Mesangial cell (primary cell): Measurements from ENCODE around the gene RNF224. TPM values are rescaled to one million over a fixed set of nuclear protein-coding genes. Genes with fewer than 3 reads are reported as not detected.

Experiments used
- total RNA-seq: library from RNA; depleted of rRNA; stranded (reverse); fragments of >200 nt; gene quantifications from 2 replicates; pipeline ENCODE4 v1.2.3, GENCODE V29; 2015

RNF224 gene
- total RNA-seq, 1 donor from 2014 or later: 0.25 TPM

Other genes with a start within 250 kb of the RNF224 start
- 4.2 and 463 TPM in 2 replicates for gene PTGDS, start 250.0 kb upstream of the RNF224 start, total RNA-seq
- gene LCNL1, start 244.5 kb upstream of the RNF224 start, total RNA-seq: 2.5 TPM in 1 of 2 replicates, not detected in the other
- 49.2 and 65.2 TPM in 2 replicates for gene PAXX, start 235.1 kb upstream of the RNF224 start, total RNA-seq
- gene CLIC3, start 230.9 kb upstream of the RNF224 start, total RNA-seq: 16.5 and 47.4 TPM in 2 replicates
- gene ABCA2, start 199.3 kb upstream of the RNF224 start, total RNA-seq: 7.7 and 44.4 TPM in 2 replicates
- not detected in 2 replicates for gene FUT7, start 195.4 kb upstream of the RNF224 start, total RNA-seq
- 44.0 and 65.8 TPM in 2 replicates for gene NPDC1, start 181.3 kb upstream of the RNF224 start, total RNA-seq
- not detected in 2 replicates for gene ENTPD2, start 173.4 kb upstream of the RNF224 start, total RNA-seq
- 3.5 and 52.6 TPM in 2 replicates for gene SAPCD2, start 156.9 kb upstream of the RNF224 start, total RNA-seq
- gene UAP1L1, start 150.0 kb upstream of the RNF224 start, total RNA-seq: 6.4 and 13.4 TPM in 2 replicates
- gene MAN1B1, start 140.5 kb upstream of the RNF224 start, total RNA-seq: 72.8 and 125 TPM in 2 replicates
- gene DPP7, start 112.8 kb upstream of the RNF224 start, total RNA-seq: 65.3 and 87.8 TPM in 2 replicates
- gene GRIN1, start 88.3 kb upstream of the RNF224 start, total RNA-seq: 0.13 TPM in 1 of 2 replicates, not detected in the other
- 0.16 TPM in 1 of 2 replicates, not detected in the other for gene LRRC26, start 57.5 kb upstream of the RNF224 start, total RNA-seq
- not detected in 2 replicates for gene TMEM210, start 55.4 kb upstream of the RNF224 start, total RNA-seq
- 19.6 and 22.9 TPM in 2 replicates for gene ANAPC2, start 38.9 kb upstream of the RNF224 start, total RNA-seq
- 79.7 and 97.1 TPM in 2 replicates for gene SSNA1, start 38.8 kb upstream of the RNF224 start, total RNA-seq
- gene TPRN, start 26.8 kb upstream of the RNF224 start, total RNA-seq: 9.5 and 9.6 TPM in 2 replicates
- gene TMEM203, start 21.9 kb upstream of the RNF224 start, total RNA-seq: 36.0 and 40.9 TPM in 2 replicates
- gene NDOR1, start 21.8 kb upstream of the RNF224 start, total RNA-seq: 15.2 and 24.0 TPM in 2 replicates
- gene RNF208, start 5.3 kb upstream of the RNF224 start, total RNA-seq: 1.6 and 5.3 TPM in 2 replicates
- 0.49 and 2.9 TPM in 2 replicates for gene CYSRT1, start 2.3 kb upstream of the RNF224 start, total RNA-seq
- not detected in 2 replicates for gene SLC34A3, start 3.4 kb downstream of the RNF224 start, total RNA-seq
- 179 and 1,107 TPM in 2 replicates for gene TUBB4B, start 13.8 kb downstream of the RNF224 start, total RNA-seq
- not detected in 2 replicates for gene STPG3, start 23.8 kb downstream of the RNF224 start, total RNA-seq
- 56.2 and 81.0 TPM in 2 replicates for gene NELFB, start 27.8 kb downstream of the RNF224 start, total RNA-seq
- gene TOR4A, start 50.2 kb downstream of the RNF224 start, total RNA-seq: 50.8 and 52.1 TPM in 2 replicates
- gene NRARP, start 74.8 kb downstream of the RNF224 start, total RNA-seq: 0.38 and 1.8 TPM in 2 replicates
- 5.4 and 22.3 TPM in 2 replicates for gene EXD3, start 195.7 kb downstream of the RNF224 start, total RNA-seq
- gene NOXA1, start 195.9 kb downstream of the RNF224 start, total RNA-seq: 0.33 and 2.3 TPM in 2 replicates
- gene ENTPD8, start 213.9 kb downstream of the RNF224 start, total RNA-seq: 0.38 TPM in 1 of 2 replicates, not detected in the other
- 41.9 and 92.3 TPM in 2 replicates for gene NSMF, start 231.8 kb downstream of the RNF224 start, total RNA-seq